GM21390 (cell line): ENCODE results near the gene ZNF674.
"Not testable (repeated sequence)": the region's sequence is repeated elsewhere in the genome, so short reads cannot be mapped to it uniquely, and the experiment has no call there.

Experiments used
- ATAC-seq: cut with Tn5 transposase; IDR thresholded peaks from one replicate; pipeline ENCODE4 v1.9.1; 2021; ENCODE audit not compliant: unreplicated experiment

The ZNF674 gene

GRCh38 chrX:46478634-46479033 lies 66.6 kb downstream of the ZNF674 start:
- ATAC-seq: not testable (repeated sequence)

- no peak for ATAC-seq
These were observed 67.8 kb downstream of the ZNF674 start for GRCh38 chrX:46477435-46477834.

- ATAC-seq: no peak
These were observed 80.0 kb downstream of the ZNF674 start for GRCh38 chrX:46465203-46465602.

- ATAC-seq: no peak
These were observed 81.5 kb downstream of the ZNF674 start for GRCh38 chrX:46463682-46464081.

- peak; percentile 97 for ATAC-seq
These were observed 83.5 kb downstream of the ZNF674 start for GRCh38 chrX:46461660-46462191.

GRCh38 chrX:46460801-46461659 lies 84.2 kb downstream of the ZNF674 start:
- ATAC-seq: not testable (repeated sequence)

GRCh38 chrX:46459603-46460002 lies 85.6 kb downstream of the ZNF674 start:
- no peak for ATAC-seq

GRCh38 chrX:46456125-46456922 lies 88.9 kb downstream of the ZNF674 start:
- no peak for ATAC-seq
